ENCODE measurements around the gene SEZ6L2. TPM values are rescaled to one million over a fixed set of nuclear protein-coding genes. Genes with fewer than 3 reads are reported as not detected.

SEZ6L2 gene
- total and polyA plus RNA-seq, 4 experiments from 2014 or later: 0.70 TPM; not detected in 3

- no peaks in the 10 kb centered on the region for H3K36me3 ChIP-seq (ENCODE audit: insufficient read depth, low read length)
- Mint-ChIP-seq H3K4me1 (peaks cover 0 to 5% (median 3%) of the 10 kb centered on the region in 4 donors), H3K27ac (no peak overlapping the region), H3K4me3 (peak overlapping the region in 4 of 8 donors; percentile 29 to 67 (median 38)), H3K9me3 (peaks cover 0 to 3% (median 0%) of the 10 kb centered on the region in 8 donors), H3K36me3 (no peaks in the 10 kb centered on the region), H3K27me3 (peaks cover 16 to 24% of the 10 kb centered on the region in 2 donors)
- intact Hi-C loops (cut with micrococcal nuclease): no loop called here
- H3K9me3 ChIP-seq (ENCODE audit: control insufficient read depth in 1 of 2, low read length in 2 of 2): no peaks in the 10 kb centered on the region
- CTCF ChIA-PET (ENCODE audit: partially characterized antibody): no interaction called here
- POLR2A ChIA-PET (ENCODE audit: partially characterized antibody): no interaction called here
- H3K4me3 ChIP-seq (ENCODE audit: low read length in 2 of 2): no peak overlapping the region
- peaks cover 10% of the 10 kb centered on the region for H3K27me3 ChIP-seq (ENCODE audit: insufficient read depth, low read length)
- no peak for DNase-seq
- H3K27ac ChIP-seq (ENCODE audit: low read depth, low read length): no peak overlapping the region
- H3K4me1 ChIP-seq (ENCODE audit: insufficient read depth, low read length): peaks cover 15% of the 10 kb centered on the region
These were observed 1.1 kb downstream of the SEZ6L2 start for GRCh38 chr16:29898135-29898803.

GRCh38 chr16:29897333-29897732 lies 2.0 kb downstream of the SEZ6L2 start:
- Mint-ChIP-seq H3K4me3 (peak overlapping the region in 1 of 8 donors; percentile 2), H3K36me3 (no peaks in the 10 kb centered on the region), H3K27me3 (peaks cover 16 to 24% of the 10 kb centered on the region in 2 donors), H3K27ac (no peak overlapping the region), H3K4me1 (peaks cover 0 to 5% (median 3%) of the 10 kb centered on the region in 4 donors), H3K9me3 (peaks cover 0 to 3% (median 0%) of the 10 kb centered on the region in 8 donors)
- Histone ChIP-seq H3K9me3 (ENCODE audit: control insufficient read depth in 1 of 2, low read length in 2 of 2) (no peaks in the 10 kb centered on the region), H3K4me3 (ENCODE audit: low read length in 2 of 2) (no peak overlapping the region), H3K27ac (ENCODE audit: low read depth, low read length) (no peak overlapping the region), H3K36me3 (ENCODE audit: insufficient read depth, low read length) (no peaks in the 10 kb centered on the region), H3K4me1 (ENCODE audit: insufficient read depth, low read length) (peaks cover 15% of the 10 kb centered on the region), H3K27me3 (ENCODE audit: insufficient read depth, low read length) (peaks cover 10% of the 10 kb centered on the region)
- DNase-seq: no peak
- CTCF ChIA-PET (ENCODE audit: partially characterized antibody): no interaction called here
- intact Hi-C loops (cut with micrococcal nuclease): no loop called here
- POLR2A ChIA-PET (ENCODE audit: partially characterized antibody): no interaction called here

GRCh38 chr16:29896841-29897240 lies 2.5 kb downstream of the SEZ6L2 start:
- no peaks in the 10 kb centered on the region for H3K36me3 Mint-ChIP-seq
- H3K4me3 Mint-ChIP-seq: no peak overlapping the region
- no peak for DNase-seq
- peaks cover 16 to 24% of the 10 kb centered on the region in 2 donors for H3K27me3 Mint-ChIP-seq
- H3K4me1 ChIP-seq (ENCODE audit: insufficient read depth, low read length): peaks cover 15% of the 10 kb centered on the region
- peaks cover 10% of the 10 kb centered on the region for H3K27me3 ChIP-seq (ENCODE audit: insufficient read depth, low read length)
- ChIA-PET CTCF (ENCODE audit: partially characterized antibody) (no interaction called here), POLR2A (ENCODE audit: partially characterized antibody) (no interaction called here)
- H3K9me3 ChIP-seq (ENCODE audit: control insufficient read depth in 1 of 2, low read length in 2 of 2): no peaks in the 10 kb centered on the region
- peaks cover 0 to 3% (median 0%) of the 10 kb centered on the region in 8 donors for H3K9me3 Mint-ChIP-seq
- no peak overlapping the region for H3K27ac ChIP-seq (ENCODE audit: low read depth, low read length)
- H3K36me3 ChIP-seq (ENCODE audit: insufficient read depth, low read length): no peaks in the 10 kb centered on the region
- no peak overlapping the region for H3K4me3 ChIP-seq (ENCODE audit: low read length in 2 of 2)
- peaks cover 0 to 5% (median 3%) of the 10 kb centered on the region in 4 donors for H3K4me1 Mint-ChIP-seq
- H3K27ac Mint-ChIP-seq: no peak overlapping the region
- intact Hi-C loops (cut with micrococcal nuclease): no loop called here

GRCh38 chr16:29894352-29894751 lies 5.0 kb downstream of the SEZ6L2 start:
- ChIA-PET POLR2A (ENCODE audit: partially characterized antibody) (interaction anchor here (0.7 kb wide), 1 partner anchor 69 kb away, joined by 3 read pairs; no protein-coding TSS in a partner anchor), CTCF (ENCODE audit: partially characterized antibody) (interaction anchor here (0.6 kb wide), 1 partner anchor 15 kb away, joined by 3 read pairs; no protein-coding TSS in a partner anchor)
- peaks cover 0 to 3% (median 0%) of the 10 kb centered on the region in 8 donors for H3K9me3 Mint-ChIP-seq
- no peak for DNase-seq
- H3K27me3 Mint-ChIP-seq: peaks cover 16 to 24% of the 10 kb centered on the region in 2 donors
- no peak overlapping the region for H3K27ac ChIP-seq (ENCODE audit: low read depth, low read length)
- H3K4me1 ChIP-seq (ENCODE audit: insufficient read depth, low read length): peaks cover 5% of the 10 kb centered on the region
- no peaks in the 10 kb centered on the region for H3K4me1 Mint-ChIP-seq
- H3K27me3 ChIP-seq (ENCODE audit: insufficient read depth, low read length): peaks cover 10% of the 10 kb centered on the region
- H3K4me3 ChIP-seq (ENCODE audit: low read length in 2 of 2): no peak overlapping the region
- H3K9me3 ChIP-seq (ENCODE audit: control insufficient read depth in 1 of 2, low read length in 2 of 2): no peaks in the 10 kb centered on the region
- H3K27ac Mint-ChIP-seq: no peak overlapping the region
- intact Hi-C loops (cut with micrococcal nuclease): no loop called here
- no peaks in the 10 kb centered on the region for H3K36me3 ChIP-seq (ENCODE audit: insufficient read depth, low read length)
- no peaks in the 10 kb centered on the region for H3K36me3 Mint-ChIP-seq
- no peak overlapping the region for H3K4me3 Mint-ChIP-seq

GRCh38 chr16:29893553-29893952 lies 5.8 kb downstream of the SEZ6L2 start:
- H3K27me3 Mint-ChIP-seq: peaks cover 13 to 23% of the 10 kb centered on the region in 2 donors
- H3K36me3 ChIP-seq (ENCODE audit: insufficient read depth, low read length): no peaks in the 10 kb centered on the region
- no peak overlapping the region for H3K27ac Mint-ChIP-seq
- no peak overlapping the region for H3K27ac ChIP-seq (ENCODE audit: low read depth, low read length)
- H3K9me3 ChIP-seq (ENCODE audit: control insufficient read depth in 1 of 2, low read length in 2 of 2): no peaks in the 10 kb centered on the region
- CTCF ChIA-PET (ENCODE audit: partially characterized antibody): no interaction called here
- no peaks in the 10 kb centered on the region for H3K36me3 Mint-ChIP-seq
- H3K4me1 Mint-ChIP-seq: no peaks in the 10 kb centered on the region
- peaks cover 0 to 3% (median 0%) of the 10 kb centered on the region in 8 donors for H3K9me3 Mint-ChIP-seq
- no peak overlapping the region for H3K4me3 ChIP-seq (ENCODE audit: low read length in 2 of 2)
- no peak overlapping the region for H3K4me3 Mint-ChIP-seq
- intact Hi-C loops (cut with micrococcal nuclease): no loop called here
- H3K4me1 ChIP-seq (ENCODE audit: insufficient read depth, low read length): no peaks in the 10 kb centered on the region
- peaks cover 10% of the 10 kb centered on the region for H3K27me3 ChIP-seq (ENCODE audit: insufficient read depth, low read length)
- DNase-seq: no peak
- POLR2A ChIA-PET (ENCODE audit: partially characterized antibody): no interaction called here

GRCh38 chr16:29892458-29892813 lies 6.9 kb downstream of the SEZ6L2 start:
- no peaks in the 10 kb centered on the region for H3K9me3 ChIP-seq (ENCODE audit: control insufficient read depth in 1 of 2, low read length in 2 of 2)
- Mint-ChIP-seq H3K4me1 (no peaks in the 10 kb centered on the region), H3K36me3 (no peaks in the 10 kb centered on the region), H3K4me3 (no peak overlapping the region), H3K27ac (no peak overlapping the region), H3K9me3 (peaks cover 0 to 2% (median 0%) of the 10 kb centered on the region in 8 donors), H3K27me3 (peaks cover 7 to 13% of the 10 kb centered on the region in 2 donors)
- intact Hi-C loops (cut with micrococcal nuclease): no loop called here
- POLR2A ChIA-PET (ENCODE audit: partially characterized antibody): no interaction called here
- no peak overlapping the region for H3K4me3 ChIP-seq (ENCODE audit: low read length in 2 of 2)
- no peaks in the 10 kb centered on the region for H3K36me3 ChIP-seq (ENCODE audit: insufficient read depth, low read length)
- H3K27ac ChIP-seq (ENCODE audit: low read depth, low read length): no peak overlapping the region
- no peaks in the 10 kb centered on the region for H3K27me3 ChIP-seq (ENCODE audit: insufficient read depth, low read length)
- no peaks in the 10 kb centered on the region for H3K4me1 ChIP-seq (ENCODE audit: insufficient read depth, low read length)
- no peak for DNase-seq
- CTCF ChIA-PET (ENCODE audit: partially characterized antibody): no interaction called here

GRCh38 chr16:29891525-29892457 lies 7.6 kb downstream of the SEZ6L2 start:
- no peaks in the 10 kb centered on the region for H3K9me3 Mint-ChIP-seq
- H3K27ac Mint-ChIP-seq: no peak overlapping the region
- no peaks in the 10 kb centered on the region for H3K36me3 ChIP-seq (ENCODE audit: insufficient read depth, low read length)
- H3K27me3 Mint-ChIP-seq: peaks cover 4 to 10% of the 10 kb centered on the region in 2 donors
- no peaks in the 10 kb centered on the region for H3K4me1 Mint-ChIP-seq
- CTCF ChIA-PET (ENCODE audit: partially characterized antibody): no interaction called here
- H3K4me3 ChIP-seq (ENCODE audit: low read length in 2 of 2): no peak overlapping the region
- no peak overlapping the region for H3K4me3 Mint-ChIP-seq
- H3K27ac ChIP-seq (ENCODE audit: low read depth, low read length): no peak overlapping the region
- intact Hi-C loops (cut with micrococcal nuclease): no loop called here
- no peaks in the 10 kb centered on the region for H3K27me3 ChIP-seq (ENCODE audit: insufficient read depth, low read length)
- H3K9me3 ChIP-seq (ENCODE audit: control insufficient read depth in 1 of 2, low read length in 2 of 2): no peaks in the 10 kb centered on the region
- H3K4me1 ChIP-seq (ENCODE audit: insufficient read depth, low read length): no peaks in the 10 kb centered on the region
- H3K36me3 Mint-ChIP-seq: no peaks in the 10 kb centered on the region
- POLR2A ChIA-PET (ENCODE audit: partially characterized antibody): no interaction called here
- no peak for DNase-seq
